ENCODE measurements around the gene CNTN1.
"Not testable (repeated sequence)": the region's sequence is repeated elsewhere in the genome, so short reads cannot be mapped to it uniquely, and the experiment has no call there.

The CNTN1 gene

DNA sequence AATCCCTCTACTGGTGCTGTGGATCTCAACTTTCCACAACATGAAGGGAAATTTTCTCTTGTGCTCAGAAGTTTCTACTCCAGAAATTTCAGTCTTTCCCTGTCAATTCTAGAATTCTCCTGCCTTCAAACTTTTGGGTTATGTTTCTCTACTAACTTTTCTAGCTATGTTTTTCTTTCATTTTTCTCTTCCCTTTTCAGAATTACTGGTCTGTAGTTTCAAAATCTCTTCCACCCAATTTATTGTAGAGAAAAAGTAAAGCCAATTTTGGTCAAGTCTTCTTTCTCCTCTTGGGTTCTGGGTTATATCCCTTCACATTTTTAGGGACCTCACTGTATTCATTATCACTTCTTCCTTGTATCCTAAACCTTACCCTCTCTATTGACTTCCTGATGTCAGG lies 18.9 kb downstream of the CNTN1 start:
- no peak for DNase-seq

GRCh38 chr12:40714636-40715035 lies 22.4 kb downstream of the CNTN1 start:
- no peak for DNase-seq

DNA sequence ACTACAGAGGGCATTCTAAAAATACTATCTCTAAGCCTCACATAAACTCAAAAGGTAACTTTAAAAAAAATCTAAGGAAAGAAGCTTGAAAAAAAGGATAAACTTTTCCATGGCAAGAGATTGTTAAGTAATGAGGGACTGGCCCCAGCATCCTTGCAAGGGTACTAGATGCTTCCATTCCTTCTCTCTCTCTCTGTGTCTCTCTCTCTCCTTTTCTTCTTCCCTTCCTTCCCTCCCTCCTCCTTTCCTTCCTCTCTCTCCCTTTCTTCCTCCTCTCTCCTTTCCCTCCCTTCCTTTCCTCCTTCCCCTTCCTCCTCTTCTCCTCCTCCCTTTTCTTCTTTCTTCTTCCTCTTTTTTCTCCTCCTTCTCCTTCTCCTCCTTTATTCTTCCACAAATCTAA lies 23.8 kb downstream of the CNTN1 start:
- DNase-seq, result no peak

DNA sequence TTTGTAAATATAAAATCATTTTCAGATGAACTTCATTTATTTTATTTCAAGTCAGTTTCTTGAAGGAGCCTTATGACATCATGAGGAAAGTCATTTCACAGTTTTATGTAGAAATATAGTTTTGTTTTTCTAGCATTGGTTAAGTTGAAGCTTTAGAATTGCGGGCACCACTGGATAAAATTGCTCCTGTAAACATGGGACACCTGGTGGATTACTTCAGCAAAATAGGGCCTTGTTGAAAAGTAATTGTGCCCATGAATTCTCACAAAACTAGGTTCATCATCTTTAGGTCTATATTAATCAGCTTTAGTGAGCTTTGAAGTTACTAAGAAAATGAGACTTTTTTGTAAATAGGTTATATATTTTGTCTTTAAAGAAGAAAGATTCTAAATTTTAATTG lies 25.3 kb downstream of the CNTN1 start:
- no peak for DNase-seq

- no peak for DNase-seq
Observed at GRCh38 chr12:40718878-40719372, 26.7 kb downstream of the CNTN1 start.

DNA sequence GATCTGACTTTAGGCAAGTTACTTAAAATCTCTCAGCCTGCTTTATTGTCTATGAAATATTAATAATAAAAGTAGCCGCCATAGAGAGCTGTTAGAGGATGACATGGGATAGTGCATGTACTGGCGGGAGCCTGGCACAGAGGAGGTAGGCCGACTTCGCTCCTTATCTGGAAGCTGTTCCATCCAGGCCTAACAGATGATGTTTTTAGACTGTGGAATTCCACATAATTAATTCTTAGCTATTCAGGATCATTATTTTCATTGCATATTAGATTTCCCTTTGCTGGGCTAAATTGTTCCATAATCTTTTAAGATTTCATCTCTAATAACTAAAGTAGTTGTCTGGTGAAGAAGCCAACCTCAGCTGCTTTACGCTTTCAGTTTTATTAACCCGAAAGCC lies 30.8 kb downstream of the CNTN1 start:
- no peak for DNase-seq

DNA sequence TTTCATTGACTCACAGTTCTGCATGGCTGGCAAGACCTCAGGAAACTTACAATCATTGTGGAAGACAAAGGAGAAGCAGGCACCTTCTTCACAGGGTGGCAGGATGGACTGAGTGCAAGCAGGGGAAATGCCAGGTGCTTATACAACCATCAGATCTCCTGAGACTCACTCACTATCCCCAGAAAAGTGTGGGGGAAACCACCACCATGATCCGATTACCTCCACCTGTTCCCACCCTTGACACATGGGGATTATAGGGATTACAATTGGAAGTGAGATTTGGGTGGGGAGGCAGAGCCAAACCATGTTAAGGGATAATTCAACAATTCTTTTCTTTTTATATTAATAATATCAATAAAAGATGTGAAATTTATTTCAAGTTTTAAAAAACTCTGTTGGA lies 34.1 kb downstream of the CNTN1 start:
- no peak for DNase-seq

GRCh38 chr12:40727774-40728483 lies 35.7 kb downstream of the CNTN1 start:
- no peak for DNase-seq

DNA sequence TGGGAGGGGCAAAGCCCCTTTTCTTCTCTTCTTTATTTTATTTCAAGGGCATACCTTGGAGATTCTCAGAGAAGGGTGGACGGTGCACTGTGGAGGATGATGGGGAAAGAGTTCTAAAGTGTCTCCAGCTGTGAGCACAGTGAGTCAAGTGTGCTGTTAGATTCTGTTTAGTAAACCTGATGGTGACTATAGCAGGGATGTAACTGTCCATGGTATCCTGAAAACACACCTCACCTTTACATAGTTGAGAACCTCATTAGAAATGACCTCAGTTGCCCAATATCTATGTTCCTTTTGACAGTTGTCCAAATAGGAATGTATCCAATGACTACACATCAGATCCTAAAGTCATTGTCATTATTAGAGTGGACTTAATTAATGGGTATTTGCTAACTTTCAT lies 38.0 kb downstream of the CNTN1 start:
- no peak for DNase-seq

DNA sequence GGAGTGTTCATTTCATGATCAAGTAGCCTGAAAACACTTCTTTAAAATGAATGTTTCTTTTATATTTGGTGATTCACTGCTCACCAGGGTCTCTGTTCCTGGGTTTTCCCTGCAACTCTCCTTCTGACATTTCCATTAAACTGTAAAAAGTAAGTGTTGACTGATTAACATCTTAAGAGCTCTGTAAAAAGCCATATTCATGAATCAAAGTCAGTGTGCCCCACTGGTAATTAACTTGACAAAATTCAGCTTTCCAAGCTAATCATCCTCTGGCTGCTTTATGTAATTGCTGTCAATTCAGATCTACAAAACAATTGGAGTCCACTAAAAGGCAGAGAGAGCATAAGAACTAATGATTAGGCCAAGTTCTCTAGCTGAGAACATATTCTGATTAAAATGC lies 41.6 kb downstream of the CNTN1 start:
- DNase-seq, result no peak

DNA sequence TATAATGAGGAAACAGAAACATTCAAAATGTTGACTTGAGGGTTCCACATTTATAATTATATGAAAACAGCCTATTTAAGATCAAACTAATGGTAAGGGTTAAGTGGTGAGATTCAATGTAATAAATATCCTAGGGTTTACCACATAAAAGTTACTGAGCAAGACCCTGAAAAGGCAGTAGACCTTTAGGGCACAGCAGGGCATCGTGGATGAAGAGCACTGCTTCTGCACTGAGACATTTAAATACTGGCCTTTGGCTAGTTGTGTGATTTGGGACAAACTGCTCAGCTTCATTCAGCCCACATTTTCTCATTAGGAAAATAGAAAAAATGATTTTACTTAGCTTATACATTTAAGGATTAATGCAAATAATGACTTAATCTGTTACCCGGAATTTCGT lies 42.0 kb downstream of the CNTN1 start:
- no peak for DNase-seq

GRCh38 chr12:40735551-40736230 lies 43.5 kb downstream of the CNTN1 start:
- no peak for DNase-seq

GRCh38 chr12:40737416-40737815 lies 45.2 kb downstream of the CNTN1 start:
- not testable (repeated sequence) for DNase-seq

DNA sequence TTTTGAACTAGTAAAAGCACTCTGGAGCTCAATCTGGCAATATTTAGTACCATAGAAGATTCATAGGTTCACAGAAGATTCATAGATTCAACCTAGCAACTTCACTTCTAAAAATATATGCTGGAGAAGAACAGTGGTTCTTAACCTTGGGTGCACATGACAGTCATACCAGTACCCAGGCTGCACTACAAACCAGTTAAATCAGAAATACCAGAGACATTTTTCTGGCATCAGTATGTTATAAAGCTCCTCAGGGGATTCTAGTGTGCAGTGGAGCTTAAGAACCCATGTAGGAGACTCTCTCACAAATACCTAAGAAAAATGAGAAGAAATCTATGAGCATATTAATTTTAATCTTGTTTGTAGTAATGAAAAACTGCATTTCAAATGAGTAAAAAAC lies 46.6 kb downstream of the CNTN1 start:
- DNase-seq, result no peak

GRCh38 chr12:40742041-40742440 lies 49.8 kb downstream of the CNTN1 start:
- DNase-seq, result no peak

DNA sequence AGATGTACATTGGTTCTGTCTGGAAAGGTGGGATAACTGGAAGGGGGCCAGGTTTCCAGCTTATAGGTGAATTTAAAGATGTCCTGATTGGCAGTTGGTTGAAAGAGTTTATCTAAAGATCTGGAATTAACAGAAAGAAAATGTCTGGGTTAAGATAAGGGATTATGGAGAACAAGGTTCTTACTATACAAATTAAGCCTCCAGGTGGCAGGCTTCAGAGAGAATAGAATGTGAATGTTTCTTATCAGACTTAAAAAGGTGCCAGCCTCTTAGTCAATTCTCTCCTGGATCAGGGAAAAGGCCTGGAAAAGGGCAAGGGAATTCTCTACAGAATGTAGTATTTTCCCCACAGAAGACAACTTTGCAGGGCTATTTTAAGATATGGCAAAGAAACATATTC lies 53.1 kb downstream of the CNTN1 start:
- DNase-seq, result no peak

DNA sequence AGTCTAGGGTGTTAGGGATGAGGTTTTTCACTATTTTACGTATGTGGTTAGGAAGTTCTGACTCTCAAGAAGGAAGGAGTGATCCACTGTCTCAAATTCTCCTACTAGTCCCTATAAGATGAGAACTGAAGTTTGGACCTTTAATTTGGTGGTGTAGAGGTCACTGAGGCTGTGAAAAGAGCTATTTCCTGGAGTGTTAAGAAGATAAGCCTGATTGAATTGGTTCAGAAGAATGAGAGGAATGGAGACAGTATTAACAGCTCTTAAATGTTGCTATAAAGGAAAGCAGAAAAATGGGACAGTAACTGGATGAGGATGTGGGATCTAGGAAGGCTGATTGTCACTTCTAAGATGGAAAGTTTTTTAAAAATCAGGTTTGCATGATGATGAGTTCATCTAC lies 57.6 kb downstream of the CNTN1 start:
- DNase-seq, result no peak

GRCh38 chr12:40752011-40752410 lies 59.8 kb downstream of the CNTN1 start:
- no peak for DNase-seq

- no peak for DNase-seq
Observed at GRCh38 chr12:40760821-40761220, 68.6 kb downstream of the CNTN1 start.

DNA sequence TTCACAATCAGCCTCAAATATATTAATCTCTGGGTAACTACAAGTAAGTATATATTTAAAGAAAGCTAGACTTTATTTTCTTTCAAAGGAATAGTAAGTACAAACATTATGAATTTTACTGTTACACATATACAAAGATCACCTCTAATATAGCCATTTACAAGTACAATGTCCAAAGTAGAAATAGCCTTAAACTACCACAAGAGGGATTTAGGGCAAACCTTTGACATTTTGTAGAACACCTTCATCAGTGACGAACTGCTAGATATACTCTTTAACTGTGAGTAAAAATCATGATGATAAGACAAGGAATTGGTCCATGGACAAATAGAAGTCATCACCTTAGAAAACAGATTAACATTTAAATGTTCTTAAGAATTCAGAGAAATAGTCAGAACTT lies 69.8 kb downstream of the CNTN1 start:
- no peak for DNase-seq

DNA sequence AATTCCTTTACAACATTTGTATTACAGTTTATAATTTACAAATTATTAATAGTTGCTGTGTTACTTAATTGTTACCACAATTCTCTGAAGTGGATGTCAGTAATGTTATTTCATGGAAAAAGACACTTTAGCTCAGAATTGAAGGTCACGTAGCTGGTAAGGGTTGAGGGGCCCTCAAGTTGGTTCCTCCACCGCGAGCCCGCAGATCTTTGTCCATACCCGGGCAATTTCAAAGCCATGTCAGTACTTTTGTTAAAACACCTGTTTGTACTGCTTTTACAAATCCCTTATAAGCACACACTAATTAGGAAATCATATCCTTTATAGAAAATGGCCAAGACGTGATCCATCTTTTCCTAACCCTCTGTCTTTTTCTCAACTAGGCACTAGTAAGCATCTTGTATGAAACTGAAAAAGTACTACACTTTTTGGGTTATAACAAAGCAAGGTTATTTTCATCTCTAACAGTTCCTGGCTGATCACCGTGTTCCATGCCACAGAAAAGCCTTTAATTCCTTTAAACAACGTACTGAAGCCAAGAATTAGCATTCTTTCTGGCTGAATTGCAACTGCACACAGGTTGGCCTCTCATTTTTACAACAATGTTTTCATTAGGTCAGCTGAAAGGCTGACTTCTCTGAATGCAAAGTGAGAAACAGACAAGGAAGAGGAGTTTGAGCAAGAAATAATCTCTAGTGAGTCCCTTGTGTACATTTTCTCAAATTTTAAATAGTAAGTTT lies 76.1 kb downstream of the CNTN1 start:
- no peak for DNase-seq

GRCh38 chr12:40769846-40770245 lies 77.6 kb downstream of the CNTN1 start:
- DNase-seq, result no peak

GRCh38 chr12:40770781-40771180 lies 78.5 kb downstream of the CNTN1 start:
- no peak for DNase-seq

DNA sequence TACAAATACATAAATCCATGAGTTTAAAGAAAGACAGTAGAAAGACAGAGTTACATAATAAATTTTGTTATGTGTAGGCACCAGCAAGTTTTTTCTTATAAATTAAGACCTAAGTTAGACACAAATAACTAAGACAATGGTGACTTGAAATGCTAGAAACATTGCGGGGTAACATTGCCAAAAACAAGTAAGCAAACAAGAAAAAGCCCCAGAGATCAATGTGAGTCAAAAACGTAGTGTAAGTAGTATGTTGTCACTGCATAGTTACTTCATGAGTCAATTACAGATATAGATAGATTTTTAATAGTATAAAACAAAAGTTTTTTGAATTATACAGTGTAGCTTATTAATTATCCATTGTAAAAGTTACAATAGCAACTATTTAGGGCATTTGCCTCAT lies 83.4 kb downstream of the CNTN1 start:
- DNase-seq, result no peak

All from suppressor macrophage treated with lipopolysaccharide for 4 hours (primary cell).